GM21367 (cell line): ENCODE data around the gene SPEM2.

Experiments
- ATAC-seq: cut with Tn5 transposase; IDR thresholded peaks from one replicate; pipeline ENCODE4 v1.9.1; 2021; ENCODE audit not compliant: unreplicated experiment

SPEM2 gene

GRCh38 chr17:7425316-7425715 is at the start of gene SPEM2:
TSS of gene SPEM2 (plus strand) at chr17:7425616. CDS start at chr17:7425689, 73 bp downstream.
- ATAC-seq, result no peak

GRCh38 chr17:7379134-7379533 is 46.3 kb upstream of the SPEM2 start:
- no peak for ATAC-seq

GRCh38 chr17:7380321-7380720 is 45.1 kb upstream of the SPEM2 start:
- ATAC-seq, result no peak

GRCh38 chr17:7380855-7381683 is 44.3 kb upstream of the SPEM2 start, which contains the start of gene TNK1:
TSS of gene TNK1 (plus strand) at chr17:7381089. CDS start at chr17:7382927, 1,838 bp downstream.
- ATAC-seq, result no peak

- no peak for ATAC-seq
Measured at GRCh38 chr17:7382901-7383300, 42.5 kb upstream of the SPEM2 start.

GRCh38 chr17:7383371-7383741 is 42.1 kb upstream of the SPEM2 start:
- no peak for ATAC-seq

GRCh38 chr17:7383742-7384488 is 41.5 kb upstream of the SPEM2 start:
- ATAC-seq, result no peak

- no peak for ATAC-seq
Measured at GRCh38 chr17:7384489-7385081, 40.8 kb upstream of the SPEM2 start.

GRCh38 chr17:7388856-7389255 is 36.6 kb upstream of the SPEM2 start:
- no peak for ATAC-seq

GRCh38 chr17:7389924-7390910 is 35.2 kb upstream of the SPEM2 start:
- ATAC-seq, result no peak

GRCh38 chr17:7391307-7391706 is 34.1 kb upstream of the SPEM2 start:
- no peak for ATAC-seq

GRCh38 chr17:7392696-7393612 is 32.5 kb upstream of the SPEM2 start:
- ATAC-seq, result no peak

- peak; percentile 17 for ATAC-seq
Measured at GRCh38 chr17:7393613-7394451, 31.6 kb upstream of the SPEM2 start.

- peak; percentile 65 for ATAC-seq
Measured at GRCh38 chr17:7394452-7395191, 30.8 kb upstream of the SPEM2 start, which contains the start of gene PLSCR3. TSS of gene PLSCR3 (minus strand) at chr17:7394525. CDS start at chr17:7394110, 415 bp downstream.

- ATAC-seq, result no peak
Measured at GRCh38 chr17:7396147-7396546, 29.3 kb upstream of the SPEM2 start.

- no peak for ATAC-seq
Measured at GRCh38 chr17:7398612-7399011, 26.8 kb upstream of the SPEM2 start.

- ATAC-seq, result no peak
Measured at GRCh38 chr17:7403043-7403726, 22.2 kb upstream of the SPEM2 start.

GRCh38 chr17:7403727-7403976 is 21.8 kb upstream of the SPEM2 start:
- ATAC-seq, result no peak
